Stimulated activated CD4-positive, alpha-beta T cell treated with anti-CD3 and anti-CD28 coated beads, Interleukin-1b, Interleukin-23, amount 100 ng/mL, for 24 hours (primary cell): ENCODE results near the gene NBAS.
A peak's percentile ranks its signal among the peaks of the same experiment; 100 is the strongest.

ENCODE experiments used
- DNase-seq, 4 experiments: peaks; one replicate each; pipeline ENCODE4 v3.0.0-alpha.2; 2020; ENCODE audit warnings: low read depth in 4 of 4, low spot score in 1 of 4

The NBAS gene

GRCh38 chr2:15560988-15561573 lies at the start of gene NBAS:
NBAS (minus strand) TSS chr2:15561334; CDS start chr2:15561304, 30 bp downstream.
- peak; percentile 53 to 65 (median 59) for DNase-seq

- DNase-seq, result no peak
These were observed 49.4 kb upstream of the NBAS start for GRCh38 chr2:15610430-15610952.

- no peak for DNase-seq
These were observed 48.4 kb upstream of the NBAS start for GRCh38 chr2:15609341-15610042.

- no peak for DNase-seq
These were observed 47.2 kb upstream of the NBAS start for GRCh38 chr2:15608392-15608761.

GRCh38 chr2:15607709-15608391 lies 46.7 kb upstream of the NBAS start:
- no peak for DNase-seq

- DNase-seq, result no peak
These were observed 45.6 kb upstream of the NBAS start for GRCh38 chr2:15606481-15607441.

- DNase-seq, result no peak
These were observed 44.6 kb upstream of the NBAS start for GRCh38 chr2:15605721-15606120.

GRCh38 chr2:15603948-15604347 lies 42.8 kb upstream of the NBAS start:
- no peak for DNase-seq

GRCh38 chr2:15603044-15603765 lies 42.1 kb upstream of the NBAS start:
- no peak for DNase-seq

- no peak for DNase-seq
These were observed 41.3 kb upstream of the NBAS start for GRCh38 chr2:15602393-15602792.

- no peak for DNase-seq
These were observed 40.5 kb upstream of the NBAS start for GRCh38 chr2:15601681-15602080.

GRCh38 chr2:15599994-15600393 lies 38.9 kb upstream of the NBAS start:
- DNase-seq, result no peak

- DNase-seq, result no peak
These were observed 35.8 kb upstream of the NBAS start for GRCh38 chr2:15596968-15597367.

- no peak for DNase-seq
These were observed 35.2 kb upstream of the NBAS start for GRCh38 chr2:15596350-15596749.

GRCh38 chr2:15595936-15596335 lies 34.8 kb upstream of the NBAS start:
- DNase-seq, result no peak

GRCh38 chr2:15595342-15595905 lies 34.3 kb upstream of the NBAS start:
- DNase-seq, result no peak

- no peak for DNase-seq
These were observed 33.4 kb upstream of the NBAS start for GRCh38 chr2:15594291-15595256.

- DNase-seq, result no peak
These were observed 32.2 kb upstream of the NBAS start for GRCh38 chr2:15593327-15593705.
